HG02759 (cell line): ENCODE measurements around the gene SLC12A3.
"Not testable (repeated sequence)": the region's sequence is repeated elsewhere in the genome, so short reads cannot be mapped to it uniquely, and the experiment has no call there.

ENCODE experiments used
- ATAC-seq: cut with Tn5 transposase; IDR thresholded peaks from one replicate; pipeline ENCODE4 v1.9.1; 2021; ENCODE audit warnings: mild to moderate bottlenecking, moderate library complexity; ENCODE audit not compliant: unreplicated experiment

Gene SLC12A3

DNA sequence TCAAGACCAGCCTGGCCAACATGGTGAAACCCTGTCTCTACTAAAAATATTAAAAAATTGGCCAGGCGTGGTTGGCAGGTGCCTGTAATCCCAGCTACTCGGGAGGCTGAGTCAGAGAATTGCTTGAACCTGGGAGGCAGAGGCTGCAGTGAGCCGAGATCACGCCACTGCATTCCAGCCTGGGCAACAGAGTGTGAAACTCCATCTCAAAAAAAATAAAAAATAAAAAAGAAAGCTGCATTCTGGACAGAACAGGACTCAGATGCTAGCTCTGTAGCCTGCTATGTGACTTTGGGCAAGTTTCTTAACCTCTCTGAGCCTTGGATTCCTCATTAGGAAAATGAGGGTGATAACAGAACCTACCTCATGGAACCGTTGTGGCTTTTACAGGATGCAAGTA, 3.8 kb downstream of the SLC12A3 start:
- not testable (repeated sequence) for ATAC-seq

GRCh38 chr16:56869513-56870275, 4.7 kb downstream of the SLC12A3 start:
- no peak for ATAC-seq

- no peak for ATAC-seq
These were observed 5.4 kb downstream of the SLC12A3 start for GRCh38 chr16:56870276-56870888.

GRCh38 chr16:56871172-56871593, 6.2 kb downstream of the SLC12A3 start:
- ATAC-seq: peak; percentile 46

DNA sequence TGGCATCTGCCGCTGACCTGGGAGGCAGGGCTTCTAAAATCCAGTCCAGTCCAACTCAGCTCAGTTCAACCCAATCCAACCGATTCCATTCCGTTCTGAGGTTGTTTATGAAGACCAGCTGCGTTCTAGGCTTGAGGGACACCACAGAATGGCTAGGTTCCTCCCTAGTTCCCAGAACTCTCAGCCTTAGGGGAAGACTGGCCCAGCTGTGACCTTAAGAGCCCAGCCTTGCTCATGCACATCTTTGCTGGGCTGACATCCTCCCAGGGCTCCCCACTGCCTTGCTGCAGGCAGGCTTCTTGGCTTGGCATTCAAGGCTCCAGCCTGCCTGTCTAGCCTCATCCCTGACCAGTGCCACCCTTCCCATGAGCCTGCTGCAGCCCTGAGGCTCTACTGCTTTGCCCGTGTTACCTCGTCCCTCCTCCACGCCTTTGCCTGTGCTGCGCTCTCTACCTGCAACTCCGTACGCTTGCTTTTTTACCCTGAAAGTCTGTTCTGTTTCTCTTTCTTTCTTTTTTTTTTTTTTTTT, 7.9 kb downstream of the SLC12A3 start:
- no peak for ATAC-seq

DNA sequence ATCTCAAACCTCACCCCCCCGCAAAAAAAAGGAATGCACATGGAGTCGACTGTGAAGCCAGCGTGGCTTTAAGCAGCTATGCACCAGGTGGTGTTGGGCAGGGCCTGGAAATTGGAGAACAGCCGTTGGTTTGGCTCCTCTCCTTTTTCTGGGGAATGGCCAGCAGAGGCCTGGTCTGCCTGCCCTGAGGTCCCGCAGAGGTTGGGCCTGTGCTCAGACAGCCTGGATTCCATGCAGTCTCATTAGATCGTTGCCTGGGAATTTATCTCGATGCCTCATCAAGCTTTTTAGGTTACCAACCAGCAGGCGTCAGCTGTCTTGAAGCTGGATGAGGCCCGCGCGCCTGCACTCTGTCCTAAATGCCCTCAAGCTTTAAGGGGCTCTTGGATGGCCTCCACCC, 9.8 kb downstream of the SLC12A3 start:
- ATAC-seq: no peak

GRCh38 chr16:56876048-56876447, 11.0 kb downstream of the SLC12A3 start:
- ATAC-seq: no peak

- ATAC-seq: no peak
These were observed 12.6 kb downstream of the SLC12A3 start for GRCh38 chr16:56877486-56878182.

- ATAC-seq: no peak
These were observed 13.4 kb downstream of the SLC12A3 start for GRCh38 chr16:56878282-56878854.

DNA sequence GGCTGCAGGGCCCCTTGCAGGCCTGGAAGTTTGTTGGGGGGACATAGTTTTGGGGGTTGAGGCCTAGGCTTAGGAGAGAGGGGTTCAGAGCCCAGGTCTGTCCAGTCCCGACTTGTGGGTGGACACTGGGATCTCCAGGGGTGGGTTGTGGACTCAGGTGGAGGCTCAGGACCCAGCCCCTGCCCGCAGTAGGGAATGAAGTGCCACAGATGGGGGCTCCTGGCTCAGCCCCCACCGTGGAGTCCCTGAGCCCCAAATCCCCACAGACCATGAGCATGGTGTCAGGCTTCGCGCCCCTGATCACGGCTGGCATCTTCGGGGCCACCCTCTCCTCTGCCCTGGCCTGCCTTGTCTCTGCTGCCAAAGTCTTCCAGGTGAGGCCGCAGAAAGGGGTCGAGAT, 14.3 kb downstream of the SLC12A3 start:
- no peak for ATAC-seq

- no peak for ATAC-seq
These were observed 15.2 kb downstream of the SLC12A3 start for GRCh38 chr16:56880176-56880575.

- ATAC-seq: no peak
These were observed 15.7 kb downstream of the SLC12A3 start for GRCh38 chr16:56880685-56881084.

DNA sequence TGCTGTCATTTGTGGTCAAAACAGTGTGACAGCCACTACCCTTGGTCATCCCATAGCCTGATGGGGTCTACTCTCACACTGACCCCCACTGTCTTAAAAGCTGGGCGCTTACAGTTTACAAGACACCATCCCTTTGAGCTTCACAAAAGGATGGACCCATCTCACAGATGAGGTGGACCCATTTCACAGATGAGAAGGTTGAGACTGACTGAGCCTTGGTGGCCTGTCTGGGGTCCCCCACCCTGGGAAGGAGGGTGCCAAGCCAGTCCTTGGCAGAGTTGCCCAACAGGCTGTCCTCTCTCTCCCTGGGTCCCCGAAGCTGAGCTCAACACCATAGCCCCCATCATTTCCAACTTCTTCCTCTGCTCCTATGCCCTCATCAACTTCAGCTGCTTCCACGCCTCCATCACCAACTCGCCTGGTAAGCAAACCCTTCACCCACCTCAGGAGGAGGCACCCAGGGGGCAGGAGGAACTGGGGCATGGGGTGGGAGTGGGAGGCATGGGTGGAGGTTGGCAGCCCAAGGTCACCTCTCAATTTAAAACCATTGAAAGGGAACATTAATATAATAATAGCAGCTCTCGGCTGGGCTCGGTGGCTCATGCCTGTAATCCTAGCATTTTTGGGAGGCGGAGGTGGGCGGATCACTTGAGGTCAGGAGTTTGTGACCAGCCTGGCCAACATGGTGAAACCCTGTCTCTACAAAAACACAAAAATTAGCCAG, 17.2 kb downstream of the SLC12A3 start:
- ATAC-seq: no peak

DNA sequence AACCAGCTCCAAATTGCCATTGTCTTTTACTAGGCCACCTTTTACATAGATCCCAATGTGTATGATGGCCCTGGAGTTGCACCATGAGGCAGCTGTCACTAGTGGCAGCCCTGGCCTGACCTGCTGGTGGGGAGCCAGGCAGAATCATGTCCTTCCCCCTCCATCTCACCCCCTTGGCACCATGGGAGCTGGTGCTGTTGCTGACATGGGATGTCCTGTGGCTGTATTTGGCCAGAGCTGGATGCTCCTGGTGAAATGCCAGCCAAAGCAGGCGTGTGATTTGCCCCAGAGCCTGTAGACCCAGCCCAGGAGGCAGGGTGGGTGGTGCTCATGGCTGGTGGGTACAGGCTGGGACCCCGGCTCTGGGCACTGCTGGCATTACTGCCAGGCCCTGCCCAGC, 18.6 kb downstream of the SLC12A3 start:
- ATAC-seq: no peak

- no peak for ATAC-seq
These were observed 19.1 kb downstream of the SLC12A3 start for GRCh38 chr16:56884026-56884582.

DNA sequence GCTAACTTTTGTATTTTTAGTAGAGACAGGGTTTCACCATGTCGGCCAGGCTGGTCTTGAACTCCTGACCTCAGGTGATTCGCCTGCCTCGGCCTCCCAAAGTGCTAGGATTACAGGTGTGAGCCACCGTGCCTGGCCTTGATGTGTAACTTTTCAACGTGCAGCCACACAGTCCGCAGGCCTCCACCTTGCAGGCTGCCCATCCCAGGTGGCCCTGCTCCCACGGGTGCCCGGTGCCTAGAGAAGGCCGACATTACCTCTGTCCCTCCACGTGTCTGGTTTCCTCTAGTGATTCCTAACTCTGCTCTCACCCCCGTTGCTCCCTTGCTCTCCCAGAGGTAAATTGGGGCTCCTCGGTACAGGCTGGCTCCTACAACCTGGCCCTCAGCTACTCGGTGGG, 19.9 kb downstream of the SLC12A3 start:
- not testable (repeated sequence) for ATAC-seq

- no peak for ATAC-seq
These were observed 20.6 kb downstream of the SLC12A3 start for GRCh38 chr16:56885446-56886162.

DNA sequence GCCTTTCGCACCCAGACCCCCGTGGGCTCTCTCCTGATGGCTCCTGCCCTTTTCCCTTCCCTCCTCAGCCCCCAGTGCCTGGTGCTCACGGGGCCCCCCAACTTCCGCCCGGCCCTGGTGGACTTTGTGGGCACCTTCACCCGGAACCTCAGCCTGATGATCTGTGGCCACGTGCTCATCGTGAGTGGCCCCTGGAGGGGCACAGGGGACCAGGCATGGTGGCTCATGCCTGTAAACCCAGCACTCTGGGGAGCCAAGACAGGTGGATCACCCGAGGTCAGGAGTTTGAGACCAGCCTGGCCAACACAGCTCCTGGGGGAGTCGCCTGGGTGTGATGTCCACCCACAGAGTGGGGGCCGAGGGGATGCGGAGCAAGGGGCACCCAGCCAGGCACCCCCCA, 21.3 kb downstream of the SLC12A3 start:
- no peak for ATAC-seq

- ATAC-seq: no peak
These were observed 21.8 kb downstream of the SLC12A3 start for GRCh38 chr16:56886826-56887225.

DNA sequence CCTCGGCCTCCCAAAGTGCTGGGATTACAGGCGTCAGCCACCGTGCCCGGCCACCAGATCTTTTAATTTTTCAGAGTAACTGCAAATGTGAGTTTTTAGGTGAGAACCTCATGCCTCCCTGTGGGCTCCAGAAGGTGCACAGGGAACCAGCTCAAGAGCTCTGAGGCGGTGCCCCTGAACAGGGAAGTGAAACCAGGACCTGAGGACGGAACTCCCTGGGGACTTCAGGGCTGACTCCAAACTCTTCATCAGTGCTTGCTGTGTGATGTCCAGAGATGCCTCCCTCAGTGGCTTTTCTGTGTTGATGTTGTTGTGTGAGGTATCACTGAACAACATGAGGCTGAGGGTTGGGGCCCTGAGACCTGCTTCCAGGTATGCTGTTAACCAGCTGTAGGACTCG, 23.8 kb downstream of the SLC12A3 start:
- ATAC-seq: peak; percentile 84
